Measurements from ENCODE around the gene CPZ.

- TF ChIP-seq CTCF (IDR thresholded peaks at IDR 0.05; ENCODE audit: low read length) (no peak), EZH2 (optimal IDR thresholded peaks at IDR 0.05; ENCODE audit: low read depth, low read length) (no peak), EZH2phosphoT487 (IDR thresholded peaks at IDR 0.05; ENCODE audit: low read length) (no peak)
Measured at GRCh38 chr4:8554555-8555100, 37.9 kb upstream of the CPZ start.
